SK-N-SH (cell line): ENCODE data around the gene LRRFIP2.

ENCODE experiments used
- CHD2 ChIP-seq: fragments of 150-350 bp; IDR thresholded peaks from 2 replicates; pipeline ENCODE4 v1.6.1; 2018; ENCODE audit warnings: low read length; ENCODE audit not compliant: partially characterized antibody
- CTCF ChIP-seq: fragments of 200-600 bp; sonication (generic); IDR thresholded peaks from 2 replicates; pipeline ENCODE4 v1.6.1; 2017; ENCODE audit warnings: antibody characterized with exemption, mild to moderate bottlenecking, moderate library complexity
- RCOR1 ChIP-seq: fragments of 150-350 bp; IDR thresholded peaks from 2 replicates; pipeline ENCODE4 v1.6.1; 2017; ENCODE audit warnings: antibody characterized with exemption, low read length
- TF ChIP-seq, protein P1 (sequence below): IDR thresholded peaks from 2 replicates; pipeline ENCODE4 v1.6.1; 2012; ENCODE audit warnings: mild to moderate bottlenecking, low read depth, low read length, moderate library complexity

- TF ChIP-seq CTCF (no peak), RCOR1 (no peak), CHD2 (no peak)
- TF ChIP-seq, protein P1, sequence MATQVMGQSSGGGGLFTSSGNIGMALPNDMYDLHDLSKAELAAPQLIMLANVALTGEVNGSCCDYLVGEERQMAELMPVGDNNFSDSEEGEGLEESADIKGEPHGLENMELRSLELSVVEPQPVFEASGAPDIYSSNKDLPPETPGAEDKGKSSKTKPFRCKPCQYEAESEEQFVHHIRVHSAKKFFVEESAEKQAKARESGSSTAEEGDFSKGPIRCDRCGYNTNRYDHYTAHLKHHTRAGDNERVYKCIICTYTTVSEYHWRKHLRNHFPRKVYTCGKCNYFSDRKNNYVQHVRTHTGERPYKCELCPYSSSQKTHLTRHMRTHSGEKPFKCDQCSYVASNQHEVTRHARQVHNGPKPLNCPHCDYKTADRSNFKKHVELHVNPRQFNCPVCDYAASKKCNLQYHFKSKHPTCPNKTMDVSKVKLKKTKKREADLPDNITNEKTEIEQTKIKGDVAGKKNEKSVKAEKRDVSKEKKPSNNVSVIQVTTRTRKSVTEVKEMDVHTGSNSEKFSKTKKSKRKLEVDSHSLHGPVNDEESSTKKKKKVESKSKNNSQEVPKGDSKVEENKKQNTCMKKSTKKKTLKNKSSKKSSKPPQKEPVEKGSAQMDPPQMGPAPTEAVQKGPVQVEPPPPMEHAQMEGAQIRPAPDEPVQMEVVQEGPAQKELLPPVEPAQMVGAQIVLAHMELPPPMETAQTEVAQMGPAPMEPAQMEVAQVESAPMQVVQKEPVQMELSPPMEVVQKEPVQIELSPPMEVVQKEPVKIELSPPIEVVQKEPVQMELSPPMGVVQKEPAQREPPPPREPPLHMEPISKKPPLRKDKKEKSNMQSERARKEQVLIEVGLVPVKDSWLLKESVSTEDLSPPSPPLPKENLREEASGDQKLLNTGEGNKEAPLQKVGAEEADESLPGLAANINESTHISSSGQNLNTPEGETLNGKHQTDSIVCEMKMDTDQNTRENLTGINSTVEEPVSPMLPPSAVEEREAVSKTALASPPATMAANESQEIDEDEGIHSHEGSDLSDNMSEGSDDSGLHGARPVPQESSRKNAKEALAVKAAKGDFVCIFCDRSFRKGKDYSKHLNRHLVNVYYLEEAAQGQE: no peak
These were observed 3.2 kb downstream of the LRRFIP2 start for GRCh38 chr3:37171144-37171543.
